DLD1 (cell line): ENCODE measurements around the gene TPBGL.

Experiments used
- in situ Hi-C: cut with HindIII; loops from 2 replicates; pipeline ENCODE4 v1.10.0; 2017; ENCODE audit warnings: low sequenced_read_pairs

Gene TPBGL

DNA sequence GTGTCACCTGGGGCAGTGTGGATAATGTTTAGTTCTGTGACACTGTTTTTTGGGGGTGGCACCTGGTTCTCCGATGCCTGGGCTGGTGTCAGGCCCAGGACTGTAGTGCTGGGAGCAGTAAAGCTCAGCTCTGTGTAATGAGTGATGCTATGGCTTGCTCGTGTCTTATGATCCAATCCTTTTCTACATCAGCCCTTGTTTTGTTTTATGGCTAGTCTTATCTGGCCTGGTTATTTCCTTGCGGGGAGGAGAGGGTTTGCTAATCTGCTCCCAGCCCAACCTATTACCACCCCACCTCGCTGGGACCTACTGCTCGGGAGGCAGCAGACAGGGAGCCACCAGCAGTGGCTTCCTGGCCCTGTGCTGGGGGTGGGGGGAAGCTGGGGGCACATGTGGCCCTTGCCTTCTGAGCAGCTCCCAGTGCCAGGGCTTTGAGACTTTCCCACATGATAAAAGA lies 35.0 kb upstream of the TPBGL start:
- in situ Hi-C loops, result loop anchor here (25.0 kb wide), 1 partner anchor 193 kb away; no protein-coding TSS in a partner anchor

DNA sequence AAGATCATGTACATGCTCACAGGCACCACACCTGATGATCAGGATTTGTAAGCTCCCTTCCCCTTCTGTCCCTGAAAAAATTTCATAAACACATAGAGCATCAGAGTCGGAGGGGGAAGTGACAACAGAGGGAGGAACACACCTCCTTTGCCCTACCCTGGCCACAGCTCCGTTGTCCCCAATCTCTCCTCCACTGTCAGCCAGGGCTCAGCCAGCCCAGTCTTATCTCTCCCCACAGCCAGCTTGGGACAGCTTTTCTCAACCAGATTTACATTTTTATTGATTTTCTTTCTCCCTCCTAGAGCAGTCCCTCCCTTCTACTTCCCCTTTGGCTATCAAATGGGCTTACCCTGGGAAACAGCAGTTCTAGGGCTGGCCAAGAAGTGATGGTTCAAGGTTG lies 32.1 kb upstream of the TPBGL start:
- in situ Hi-C loops, result loop anchor here (25.0 kb wide), 1 partner anchor 196 kb away; no protein-coding TSS in a partner anchor

DNA sequence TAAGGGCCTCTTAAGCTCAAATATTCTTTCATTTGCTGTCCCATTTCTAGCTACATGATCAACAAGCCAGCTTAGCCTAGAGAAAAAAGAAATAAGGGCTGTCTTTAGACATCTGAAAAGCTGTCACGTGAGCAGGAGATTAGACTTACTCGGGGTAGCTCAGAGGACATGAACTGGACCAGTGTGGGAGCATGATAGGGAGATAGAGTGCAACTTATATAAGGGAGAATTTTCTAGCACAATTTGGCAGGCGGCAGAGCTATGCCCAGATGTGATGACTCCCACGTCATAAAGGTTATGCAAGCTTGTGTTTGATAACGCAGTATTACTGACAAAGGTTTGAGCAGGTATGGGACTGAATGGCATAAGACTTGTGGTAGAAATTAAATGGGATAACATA lies 28.2 kb upstream of the TPBGL start:
- in situ Hi-C loops, result loop anchor here (10.0 to 25.0 kb wide), 2 partner anchors 78 to 200 kb away; no protein-coding TSS in a partner anchor

DNA sequence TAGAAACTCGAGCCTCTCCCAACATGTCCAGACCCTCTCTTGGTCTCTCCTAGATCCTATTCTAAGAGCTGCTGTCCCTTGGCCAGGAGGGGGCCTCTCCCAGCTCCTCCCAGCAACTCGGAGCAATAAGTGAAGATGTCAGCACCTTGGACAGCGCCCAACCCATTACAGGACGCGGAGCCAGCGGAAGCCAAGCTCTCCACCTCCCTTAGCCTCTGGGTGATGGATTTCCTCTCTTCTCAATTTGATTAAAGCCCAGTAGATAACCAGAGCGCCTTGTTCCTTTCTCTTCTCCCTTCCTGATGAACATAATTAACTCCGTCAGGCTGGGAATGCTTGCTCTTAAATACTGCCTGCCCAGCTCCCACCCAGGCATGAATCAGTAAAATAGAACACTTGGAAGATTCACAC lies 26.2 kb upstream of the TPBGL start:
- in situ Hi-C loops, result loop anchor here (10.0 to 25.0 kb wide), 2 partner anchors 80 to 202 kb away; no protein-coding TSS in a partner anchor

DNA sequence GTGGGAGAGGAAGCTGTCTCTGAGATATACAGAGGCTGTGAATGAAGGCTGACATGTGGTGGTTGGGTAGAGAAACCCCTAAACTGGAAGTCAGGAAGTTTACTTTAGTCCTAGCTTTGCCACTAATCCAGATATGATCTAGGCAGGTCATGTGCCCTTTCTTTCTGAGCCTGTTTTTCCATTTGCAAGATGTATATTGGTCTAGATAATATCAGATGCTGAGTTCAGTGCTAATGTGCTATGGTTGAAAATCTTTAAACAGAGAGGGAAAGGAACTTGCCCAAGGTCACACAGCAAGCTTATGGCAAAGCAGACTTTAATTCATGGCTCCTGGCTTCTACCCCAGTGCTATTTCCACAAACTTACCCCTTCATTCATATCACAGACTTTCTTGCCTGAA lies 25.7 kb upstream of the TPBGL start:
- in situ Hi-C loops, result loop anchor here (10.0 to 25.0 kb wide), 2 partner anchors 80 to 203 kb away; no protein-coding TSS in a partner anchor

DNA sequence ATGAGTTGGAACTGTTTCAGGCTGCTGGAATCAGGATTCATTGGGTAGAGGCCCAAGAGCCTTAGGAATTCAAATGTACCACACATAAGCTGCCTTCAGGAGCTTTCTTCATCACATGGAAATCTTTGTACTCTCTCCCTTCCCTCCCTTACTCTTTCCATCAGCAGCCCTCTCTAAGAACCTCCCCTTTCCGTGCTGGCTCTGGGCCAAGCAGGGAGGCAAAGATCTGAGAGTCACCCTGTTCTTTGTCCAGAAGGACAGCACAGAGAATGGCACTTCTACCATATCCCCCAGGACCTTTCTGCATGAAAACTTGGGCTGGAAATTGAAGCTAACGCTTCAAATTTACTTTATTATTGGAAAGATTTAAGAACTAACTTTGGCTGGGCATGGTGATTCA lies 20.7 kb upstream of the TPBGL start:
- in situ Hi-C loops, result loop anchor here (10.0 to 25.0 kb wide), 2 partner anchors 85 to 208 kb away; no protein-coding TSS in a partner anchor

DNA sequence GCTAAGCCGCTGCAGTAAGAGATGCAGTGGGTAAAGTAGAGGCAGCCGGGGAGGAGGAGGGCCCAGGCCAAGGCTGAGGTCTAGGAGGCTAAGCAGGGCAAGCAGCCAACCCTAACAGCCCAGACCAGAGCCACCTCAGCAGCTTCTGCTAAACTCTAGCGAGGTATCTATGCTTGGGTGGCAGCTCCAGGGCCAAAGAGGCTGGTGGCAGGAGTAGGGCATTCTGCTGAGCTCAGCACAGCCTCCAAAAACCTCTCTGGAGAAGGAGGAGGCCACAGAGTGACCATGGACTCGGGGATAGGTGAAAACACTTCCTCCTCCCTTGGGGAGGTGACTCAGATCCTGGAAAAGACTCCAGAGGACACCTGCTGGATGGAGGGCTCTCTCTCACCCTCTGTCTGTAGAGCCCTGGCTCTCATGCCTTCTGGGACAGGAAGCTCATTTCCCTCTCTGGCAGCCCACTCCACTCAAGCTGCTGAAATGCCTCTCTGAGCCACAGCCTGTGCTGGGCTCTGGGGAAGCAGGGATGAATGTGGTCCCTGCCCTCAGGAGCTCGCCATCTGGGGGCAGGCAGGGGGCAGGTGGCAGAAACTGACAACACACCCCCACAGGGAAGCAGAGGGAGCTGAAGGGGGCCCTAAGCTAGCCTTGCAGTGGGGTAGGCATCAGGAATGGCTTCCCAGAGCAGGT lies 16.5 kb upstream of the TPBGL start:
- in situ Hi-C loops, result loop anchor here (25.0 kb wide), 1 partner anchor 212 kb away; no protein-coding TSS in a partner anchor

DNA sequence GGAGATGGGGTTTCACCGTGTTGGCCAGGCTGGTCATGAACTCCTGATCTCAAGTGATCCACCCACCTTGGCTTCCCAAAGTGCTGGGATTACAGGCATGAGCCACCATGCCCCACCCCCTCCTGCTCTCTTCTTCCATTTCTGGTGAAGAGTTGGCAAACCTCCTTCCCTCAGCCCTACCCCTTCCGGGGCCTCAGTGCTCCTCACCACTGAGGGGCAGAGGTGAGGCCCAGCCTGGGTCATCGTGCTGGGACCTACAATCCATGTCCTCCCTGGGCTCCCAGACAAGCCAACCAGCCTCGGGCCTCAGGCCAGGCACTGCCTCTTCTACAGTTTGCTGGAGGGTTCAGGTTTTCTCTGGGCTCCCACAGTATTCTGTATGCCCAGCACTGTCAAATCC lies 14.8 kb upstream of the TPBGL start:
- in situ Hi-C loops, result no loop called here

DNA sequence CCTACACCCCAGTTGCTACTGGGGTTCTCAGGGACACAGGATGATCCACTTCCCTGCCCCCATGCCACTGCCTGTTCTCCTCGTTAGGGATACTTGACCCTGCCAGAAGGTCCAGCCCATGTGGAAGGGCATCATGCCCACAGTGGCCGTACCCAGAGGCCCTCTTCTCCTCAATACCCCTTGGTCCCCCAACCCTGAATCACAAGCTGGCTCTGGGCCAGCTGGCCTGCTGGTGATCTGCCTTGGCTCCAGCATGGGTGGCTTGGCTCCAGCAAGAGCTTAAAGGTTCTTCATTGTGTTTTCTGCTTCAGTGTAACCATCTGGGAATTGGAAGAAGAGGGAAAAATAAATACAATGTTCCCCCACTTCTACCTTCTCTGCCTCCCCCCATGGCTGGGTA lies 11.1 kb upstream of the TPBGL start:
- in situ Hi-C loops, result no loop called here

DNA sequence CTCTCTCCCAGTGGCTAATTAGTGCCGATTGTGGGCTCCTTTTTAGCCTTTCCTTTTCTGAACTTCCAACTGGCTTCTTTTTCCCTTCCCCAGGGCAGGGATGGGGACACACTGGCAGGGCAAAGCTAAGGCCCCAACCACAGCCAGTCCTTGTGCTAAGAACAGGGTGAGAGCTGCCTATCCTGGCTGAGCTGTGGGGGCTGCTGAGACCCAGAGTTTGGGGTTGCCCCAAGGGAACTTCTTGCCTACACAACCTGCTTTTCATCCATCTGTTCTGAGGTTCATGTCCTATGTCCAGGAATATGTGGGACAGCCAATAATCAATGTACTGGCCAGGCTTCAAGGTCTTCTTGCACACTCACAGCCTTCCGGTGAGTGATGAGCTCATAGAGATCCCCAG lies 10.0 kb upstream of the TPBGL start:
- in situ Hi-C loops, result no loop called here

DNA sequence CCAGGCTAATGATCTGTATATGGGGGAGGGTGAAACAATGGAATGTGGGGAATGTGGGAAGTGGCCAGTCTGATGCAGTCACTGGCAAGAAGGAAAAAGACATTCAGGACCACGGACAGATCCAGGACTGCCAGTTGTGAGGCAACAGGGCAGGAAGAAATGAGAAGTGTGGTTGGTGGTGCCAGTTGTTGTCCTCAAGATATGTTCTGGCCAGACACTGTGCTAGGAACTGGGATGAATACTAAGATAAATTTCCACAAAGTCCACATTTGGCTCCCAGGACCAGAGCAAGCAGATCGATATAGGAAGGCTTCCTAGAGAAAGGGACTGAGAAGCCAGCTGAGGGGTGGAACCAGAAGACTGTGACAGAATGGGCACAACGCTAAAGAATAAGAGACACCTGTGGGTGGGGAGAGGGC lies 6.8 kb upstream of the TPBGL start:
- in situ Hi-C loops, result no loop called here

DNA sequence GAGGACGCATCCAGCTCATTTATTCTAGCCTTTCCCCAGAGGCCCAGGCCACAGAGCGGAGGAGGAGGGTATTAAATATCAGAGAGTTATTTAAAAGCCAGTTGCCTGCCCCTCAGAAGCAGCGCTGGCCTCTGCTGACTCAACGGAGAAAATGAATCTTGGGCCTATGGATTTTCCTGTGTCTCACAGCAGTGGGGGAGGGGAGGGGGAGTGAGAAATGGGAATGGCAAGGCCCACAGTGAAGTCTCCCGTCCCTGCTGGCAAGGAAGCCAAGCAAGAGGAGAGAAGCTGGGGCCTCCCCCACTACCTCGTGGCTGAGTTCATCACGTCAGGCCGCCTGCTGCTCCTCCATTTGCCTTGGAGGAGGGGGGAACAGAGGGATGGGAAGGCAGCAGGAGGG lies 4.5 kb upstream of the TPBGL start:
- in situ Hi-C loops, result no loop called here

DNA sequence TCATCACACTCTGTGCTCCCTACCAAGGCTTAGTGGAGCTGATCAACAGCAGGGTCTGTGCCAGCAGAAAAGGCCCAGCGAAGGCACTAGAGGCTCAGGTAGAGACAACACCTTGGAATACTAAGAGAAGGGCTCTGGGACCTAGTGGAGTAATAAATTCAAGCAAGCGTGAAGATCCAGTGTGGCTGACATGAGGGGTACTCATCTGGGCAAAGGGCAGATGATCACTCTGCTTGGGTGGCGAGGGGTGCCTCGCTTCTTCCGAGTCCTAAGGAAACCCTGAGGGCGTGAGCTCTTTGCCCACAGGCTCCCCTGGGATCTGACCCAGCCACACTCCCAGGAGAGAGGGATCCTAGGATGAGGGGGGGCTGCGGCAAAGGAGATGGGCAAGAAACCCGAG lies 3.5 kb upstream of the TPBGL start:
- in situ Hi-C loops, result no loop called here

DNA sequence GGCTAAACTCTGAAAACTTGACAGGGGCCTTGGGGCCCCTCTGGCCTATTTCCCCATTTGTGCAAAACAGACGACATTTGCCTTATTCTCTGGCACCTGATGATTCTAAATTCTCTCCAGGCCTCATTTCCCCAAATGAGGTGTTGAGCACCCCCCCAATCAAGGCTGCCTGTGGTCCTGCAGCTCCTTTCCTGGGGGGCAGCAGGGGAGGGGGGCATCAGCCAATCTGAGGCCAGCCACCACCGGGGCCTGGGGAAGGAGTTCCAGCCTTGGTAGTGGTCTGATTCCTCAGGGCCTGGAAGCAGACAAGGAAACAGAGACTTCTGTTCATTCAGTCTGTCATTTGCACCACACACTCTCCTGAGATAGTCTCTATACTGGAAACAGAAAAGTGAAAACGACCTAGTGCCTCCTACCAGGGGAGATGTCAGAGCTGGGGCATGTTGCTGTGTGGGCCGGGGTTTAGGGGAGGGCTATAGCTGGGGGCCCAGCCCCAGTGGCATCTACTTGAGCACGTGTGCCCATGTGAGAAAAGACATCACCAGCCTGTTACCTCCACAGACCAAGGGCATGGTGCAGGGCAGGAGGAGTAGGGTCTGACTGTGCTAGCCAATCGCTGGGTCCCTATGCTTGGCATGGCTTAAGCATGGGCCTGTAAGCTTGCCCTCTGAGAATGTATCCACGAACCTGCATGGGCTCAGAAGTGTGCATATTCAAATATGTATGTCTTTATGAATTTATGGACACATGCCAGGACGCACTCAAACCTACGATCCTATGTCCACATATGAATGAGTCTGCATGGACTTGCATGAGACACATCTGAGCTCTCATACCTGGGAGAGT lies 1.8 kb upstream of the TPBGL start:
- in situ Hi-C loops, result no loop called here

DNA sequence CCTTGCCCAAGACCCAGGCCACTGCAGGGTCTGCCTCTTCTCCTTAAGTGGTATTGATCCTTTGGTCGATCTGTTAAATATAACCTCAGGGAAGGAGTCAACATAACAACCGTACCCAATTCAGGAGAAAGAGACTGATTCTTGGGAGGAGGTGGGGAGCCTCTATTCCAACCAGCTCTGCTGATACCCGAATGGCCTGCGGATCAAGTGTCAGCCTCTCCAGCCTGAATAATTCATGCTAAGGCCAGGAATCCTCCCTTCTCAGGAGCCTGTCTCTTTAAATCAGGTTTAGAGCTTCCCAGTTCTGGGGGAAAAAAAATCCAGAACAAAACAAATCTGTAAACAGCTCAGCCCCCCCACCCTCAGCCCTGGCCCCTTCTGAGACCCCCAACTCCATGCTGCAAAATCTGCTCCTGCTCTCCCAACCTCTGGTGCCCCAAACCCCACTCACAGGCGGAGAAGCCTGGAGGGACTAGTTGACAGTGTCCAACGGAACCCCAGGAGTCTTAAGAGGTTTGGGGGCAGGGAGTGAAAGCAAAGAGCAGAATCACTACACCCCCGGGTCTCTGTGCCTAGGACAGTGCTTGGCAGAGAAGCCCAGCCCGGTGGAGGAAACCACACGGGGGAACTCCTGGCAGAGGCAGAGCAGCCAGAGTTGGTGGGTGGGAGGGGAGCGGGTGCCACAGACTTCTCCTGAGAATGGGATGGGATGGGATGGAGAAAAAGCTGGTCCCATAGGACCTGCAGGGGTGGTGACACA lies 863 bp upstream of the TPBGL start:
- in situ Hi-C loops, result no loop called here

DNA sequence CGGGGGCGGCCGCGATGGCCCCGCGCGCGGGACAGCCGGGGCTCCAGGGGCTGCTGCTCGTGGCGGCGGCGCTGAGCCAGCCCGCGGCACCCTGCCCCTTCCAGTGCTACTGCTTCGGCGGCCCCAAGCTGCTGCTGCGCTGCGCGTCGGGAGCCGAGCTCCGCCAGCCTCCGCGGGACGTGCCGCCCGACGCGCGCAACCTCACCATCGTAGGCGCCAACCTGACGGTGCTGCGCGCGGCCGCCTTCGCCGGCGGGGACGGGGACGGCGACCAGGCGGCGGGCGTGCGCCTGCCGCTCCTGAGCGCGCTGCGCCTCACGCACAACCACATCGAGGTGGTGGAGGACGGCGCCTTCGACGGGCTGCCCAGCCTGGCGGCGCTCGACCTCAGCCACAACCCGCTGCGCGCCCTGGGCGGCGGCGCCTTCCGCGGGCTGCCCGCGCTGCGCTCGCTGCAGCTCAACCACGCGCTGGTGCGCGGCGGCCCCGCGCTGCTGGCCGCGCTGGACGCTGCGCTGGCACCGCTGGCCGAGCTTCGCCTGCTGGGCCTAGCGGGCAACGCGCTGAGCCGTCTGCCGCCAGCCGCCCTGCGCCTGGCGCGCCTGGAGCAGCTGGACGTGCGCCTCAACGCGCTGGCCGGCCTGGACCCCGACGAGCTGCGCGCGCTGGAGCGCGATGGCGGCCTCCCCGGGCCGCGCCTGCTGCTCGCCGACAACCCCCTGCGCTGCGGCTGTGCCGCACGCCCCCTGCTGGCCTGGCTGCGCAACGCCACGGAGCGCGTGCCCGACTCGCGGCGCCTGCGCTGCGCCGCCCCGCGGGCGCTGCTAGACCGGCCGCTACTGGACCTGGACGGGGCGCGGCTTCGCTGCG lies 697 bp downstream of the TPBGL start:
- in situ Hi-C loops, result no loop called here

DNA sequence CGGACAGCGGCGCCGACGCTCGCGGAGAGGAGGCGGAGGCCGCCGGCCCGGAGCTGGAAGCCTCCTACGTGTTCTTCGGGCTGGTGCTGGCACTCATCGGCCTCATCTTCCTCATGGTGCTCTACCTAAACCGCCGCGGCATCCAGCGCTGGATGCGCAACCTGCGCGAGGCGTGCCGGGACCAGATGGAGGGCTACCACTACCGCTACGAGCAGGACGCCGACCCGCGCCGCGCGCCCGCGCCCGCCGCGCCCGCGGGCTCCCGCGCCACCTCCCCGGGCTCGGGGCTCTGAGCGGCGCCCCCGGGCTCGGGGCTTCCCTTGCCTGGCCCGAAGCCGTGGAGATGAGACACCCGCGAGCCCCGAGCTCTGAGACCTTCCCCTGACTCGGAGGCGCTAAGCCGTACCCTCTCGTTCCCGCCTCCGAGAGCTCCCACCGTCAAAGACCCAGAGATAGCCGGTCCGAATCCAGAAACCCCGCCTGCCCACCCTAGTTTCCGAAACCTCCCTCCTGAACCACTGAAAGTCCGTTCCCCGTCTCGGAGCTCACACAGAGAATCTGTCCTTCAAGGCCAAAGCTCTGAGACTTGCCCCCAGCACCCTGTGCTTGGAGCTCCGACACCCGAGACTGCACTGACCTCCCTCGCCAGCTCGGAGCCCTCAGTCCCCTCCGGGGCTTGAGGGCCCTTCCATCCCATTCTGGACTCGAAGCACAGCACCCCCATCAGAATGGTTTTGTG lies 1.5 kb downstream of the TPBGL start:
- in situ Hi-C loops, result no loop called here

DNA sequence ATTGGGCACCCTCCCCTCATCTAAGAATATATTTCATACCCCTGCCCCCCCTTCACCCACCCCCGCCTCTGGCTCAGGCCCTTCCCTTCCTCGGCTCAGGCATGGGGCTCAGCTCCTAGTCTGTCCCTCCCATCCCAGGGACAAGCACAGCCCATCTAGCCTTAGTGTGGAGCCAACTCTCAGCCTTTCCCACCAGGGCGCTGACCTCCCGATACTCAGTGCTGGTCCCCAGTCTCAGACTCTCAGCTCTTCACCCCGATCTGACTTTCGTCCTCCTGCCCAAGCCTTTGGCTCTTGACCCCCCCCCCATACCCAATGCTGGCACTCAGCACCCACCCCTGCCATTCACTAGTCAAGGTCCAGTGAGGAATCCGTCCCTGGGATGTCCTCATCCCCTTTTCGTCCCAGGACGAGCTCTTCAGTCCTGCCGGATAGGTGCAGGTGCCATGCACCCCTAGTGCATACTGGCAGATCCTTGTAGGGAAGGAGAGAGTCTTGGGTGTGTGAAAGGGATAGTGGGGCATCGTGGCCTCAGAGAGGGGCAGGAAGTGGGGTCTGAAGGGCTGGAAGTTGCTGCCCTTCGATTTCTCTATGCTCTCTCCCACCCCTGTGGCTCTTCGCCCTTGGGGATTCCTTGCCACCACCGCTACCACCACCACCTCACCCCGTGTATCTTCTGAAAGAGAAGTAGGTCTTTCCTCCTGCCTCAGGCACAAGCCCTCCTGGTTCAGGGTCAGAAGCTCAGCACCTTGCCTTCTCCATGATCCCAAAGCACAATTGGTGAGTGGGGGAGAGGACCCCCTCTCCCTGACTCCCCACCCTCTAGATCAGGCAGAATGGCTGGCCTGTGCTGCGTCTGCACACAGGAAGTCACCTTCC lies 2.4 kb downstream of the TPBGL start:
- in situ Hi-C loops, result no loop called here
